Vagina (tissue), 2 donors: ENCODE data around the gene KCNA4.

Experiments used
- CTCF ChIP-seq, 3 experiments: fragments of 450-650 bp in 2 of 3; fragments of 200-600 bp in 1 of 3; sonication (generic) in 1 of 3; IDR thresholded peaks; one replicate each; pipeline ENCODE4 v1.5.1; 2017 to 2019; ENCODE audit warnings: antibody characterized with exemption in 3 of 3, mild to moderate bottlenecking in 2 of 3, moderate library complexity in 2 of 3
- POLR2AphosphoS5 ChIP-seq, 2 donors: sonication (generic); formaldehyde crosslinking; IDR thresholded peaks; one replicate each; pipeline ENCODE4 v1.9.0; 2017; ENCODE audit warnings: antibody characterized with exemption in 2 of 2, mild to moderate bottlenecking in 2 of 2, low read depth in 1 of 2; ENCODE audit not compliant: insufficient read depth in 1 of 2

GRCh38 chr11:30025396-30026139 lies 8.7 kb upstream of the KCNA4 start:
- TF ChIP-seq CTCF (IDR thresholded peaks at IDR 0.05) (no peak), POLR2AphosphoS5 (IDR thresholded peaks at IDR 0.05; ENCODE audit: insufficient read depth in 1 of 2, low read depth in 1 of 2) (no peak)
